Osteoblast (primary cell): ENCODE data around the gene MRPL4. TPM values are rescaled to one million over a fixed set of nuclear protein-coding genes. Genes with fewer than 3 reads are reported as not detected.

ENCODE experiments used
- DNase-seq: peaks from one replicate; pipeline ENCODE4 v3.0.0; 2011; ENCODE audit warnings: low spot score, mixed read lengths; ENCODE audit not compliant: insufficient read length; ENCODE audit errors: missing footprints
- H2AFZ ChIP-seq: 2 replicates; pipeline ENCODE4 v1.6.0; 2011; ENCODE audit warnings: mild to moderate bottlenecking, low read length
- H3K27ac ChIP-seq: 2 replicates; pipeline ENCODE4 v1.5.1; 2011; ENCODE audit warnings: mild to moderate bottlenecking, low read depth, low read length, moderate library complexity
- H3K27me3 ChIP-seq: 2 replicates; pipeline ENCODE4 v1.6.0; 2012; ENCODE audit warnings: mild to moderate bottlenecking, control low read depth, inconsistent platforms, low read length, moderate library complexity; ENCODE audit not compliant: insufficient read depth
- H3K36me3 ChIP-seq: 2 replicates; pipeline ENCODE4 v1.5.1; 2011; ENCODE audit warnings: mild to moderate bottlenecking, low read length, control low read depth, moderate library complexity; ENCODE audit not compliant: insufficient read depth
- H3K4me1 ChIP-seq: 2 replicates; pipeline ENCODE4 v1.5.1; 2011; ENCODE audit warnings: mild to moderate bottlenecking, low read length, control low read depth, moderate library complexity; ENCODE audit not compliant: insufficient read depth
- H3K4me2 ChIP-seq: 2 replicates; pipeline ENCODE4 v1.6.0; 2011; ENCODE audit warnings: mild to moderate bottlenecking, low read length; ENCODE audit not compliant: insufficient read depth
- H3K4me3 ChIP-seq: fragments of 200-600 bp; sonication (generic); 3 replicates; pipeline ENCODE4 v1.5.1; 2012; ENCODE audit warnings: mild to moderate bottlenecking, low read length, inconsistent platforms; ENCODE audit not compliant: insufficient read depth
- H3K79me2 ChIP-seq: 2 replicates; pipeline ENCODE4 v1.6.0; 2012; ENCODE audit warnings: mild to moderate bottlenecking, low read length, control low read depth, inconsistent platforms; ENCODE audit not compliant: insufficient read depth
- H3K9me3 ChIP-seq: 2 replicates; pipeline ENCODE4 v1.5.1; 2011; ENCODE audit warnings: low read depth, low read length, control low read depth
- H4K20me1 ChIP-seq: 2 replicates; pipeline ENCODE4 v1.6.0; 2012; ENCODE audit warnings: mild to moderate bottlenecking, low read length, control low read depth; ENCODE audit not compliant: insufficient read depth
- CTCF ChIP-seq: IDR thresholded peaks from 2 replicates; pipeline ENCODE4 v1.5.1; 2011; ENCODE audit warnings: mild to moderate bottlenecking, low read depth, low read length, moderate library complexity; ENCODE audit errors: extremely low read depth
- total RNA-seq: library from RNA; depleted of rRNA; stranded (reverse); fragments of >200 nt; gene quantifications from 2 replicates; pipeline ENCODE4 v1.2.3, GENCODE V29; 2012

MRPL4 gene
- total RNA-seq, 1 donor, result 37.3 TPM

GRCh38 chr19:10222201-10222890 lies 29.7 kb upstream of the MRPL4 start:
- no peaks in the 10 kb centered on the region for H3K27me3 ChIP-seq
- peaks cover 5% of the 10 kb centered on the region for H3K79me2 ChIP-seq
- no peak overlapping the region for H2AFZ ChIP-seq
- peaks cover 9% of the 10 kb centered on the region for H4K20me1 ChIP-seq
- H3K36me3 ChIP-seq, result peaks cover 4% of the 10 kb centered on the region
- H3K9me3 ChIP-seq, result no peaks in the 10 kb centered on the region
- DNase-seq, result no peak
- no peak overlapping the region for H3K4me2 ChIP-seq
- H3K27ac ChIP-seq, result no peak overlapping the region
- peaks cover 5% of the 10 kb centered on the region for H3K4me1 ChIP-seq
- no peak overlapping the region for H3K4me3 ChIP-seq
- TF ChIP-seq CTCF, result no peak

GRCh38 chr19:10223488-10224213 lies 28.4 kb upstream of the MRPL4 start:
- Histone ChIP-seq H2AFZ (no peak overlapping the region), H3K27ac (no peak overlapping the region), H3K79me2 (peaks cover 10% of the 10 kb centered on the region), H3K4me2 (no peak overlapping the region), H3K9me3 (no peaks in the 10 kb centered on the region), H3K36me3 (peaks cover 4% of the 10 kb centered on the region), H3K27me3 (no peaks in the 10 kb centered on the region), H4K20me1 (peaks cover 13% of the 10 kb centered on the region), H3K4me3 (no peak overlapping the region), H3K4me1 (peaks cover 5% of the 10 kb centered on the region)
- peak; percentile 8 for DNase-seq
- no peak for TF ChIP-seq CTCF

- H3K4me3 ChIP-seq, result no peak overlapping the region
- H4K20me1 ChIP-seq, result peaks cover 17% of the 10 kb centered on the region
- H3K4me1 ChIP-seq, result peaks cover 5% of the 10 kb centered on the region
- no peak overlapping the region for H3K27ac ChIP-seq
- no peaks in the 10 kb centered on the region for H3K27me3 ChIP-seq
- peaks cover 4% of the 10 kb centered on the region for H3K36me3 ChIP-seq
- no peak overlapping the region for H3K4me2 ChIP-seq
- no peak for TF ChIP-seq CTCF
- no peaks in the 10 kb centered on the region for H3K9me3 ChIP-seq
- peaks cover 10% of the 10 kb centered on the region for H3K79me2 ChIP-seq
- H2AFZ ChIP-seq, result no peak overlapping the region
- no peak for DNase-seq
Observed at GRCh38 chr19:10224337-10224736, 27.7 kb upstream of the MRPL4 start.

DNA sequence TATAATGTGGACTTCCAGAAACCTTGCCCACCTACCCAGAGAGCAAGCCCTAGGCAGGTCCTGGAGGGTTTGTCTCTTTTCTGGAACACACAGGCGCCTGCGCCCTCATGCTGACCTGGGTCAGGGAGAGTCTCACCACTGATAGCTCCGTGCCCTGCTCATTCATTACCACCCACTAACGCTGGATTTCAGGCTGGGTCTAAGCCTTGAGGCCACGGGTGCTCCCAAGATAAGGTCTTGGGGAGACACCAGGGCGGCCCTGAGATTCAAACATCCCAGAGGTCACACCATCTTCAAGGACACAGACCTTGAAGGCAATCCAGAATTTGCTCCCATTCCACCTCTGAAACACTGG lies 26.0 kb upstream of the MRPL4 start:
- Histone ChIP-seq H4K20me1 (peaks cover 24% of the 10 kb centered on the region), H3K27me3 (no peaks in the 10 kb centered on the region), H3K27ac (no peak overlapping the region), H3K4me3 (no peak overlapping the region), H3K4me1 (peaks cover 9% of the 10 kb centered on the region), H3K36me3 (peaks cover 4% of the 10 kb centered on the region), H2AFZ (no peak overlapping the region), H3K9me3 (no peaks in the 10 kb centered on the region), H3K79me2 (peaks cover 18% of the 10 kb centered on the region), H3K4me2 (no peak overlapping the region)
- DNase-seq, result no peak
- no peak for TF ChIP-seq CTCF
